Mesothelial cell of epicardium (in vitro differentiated cells): ENCODE data around the gene MSN. TPM values are rescaled to one million over a fixed set of nuclear protein-coding genes. Genes with fewer than 3 reads are reported as not detected.
A peak's percentile ranks its signal among the peaks of the same experiment; 100 is the strongest.

Experiments
- DNase-seq, 2 experiments: peaks; one replicate each; pipeline ENCODE4 v3.0.0; 2021; ENCODE audit warnings: low spot score in 2 of 2; ENCODE audit not compliant: unreplicated experiment in 2 of 2
- H3K27ac Mint-ChIP-seq: 2 replicates; pipeline ENCODE4 v1.8.0; 2021; ENCODE audit warnings: mixed read lengths
- H3K27me3 Mint-ChIP-seq: 2 replicates; pipeline ENCODE4 v1.8.0; 2021; ENCODE audit warnings: low read depth, mixed read lengths
- H3K36me3 Mint-ChIP-seq: 2 replicates; pipeline ENCODE4 v1.8.0; 2021; ENCODE audit warnings: mixed read lengths
- H3K4me1 Mint-ChIP-seq: 2 replicates; pipeline ENCODE4 v1.8.0; 2021; ENCODE audit warnings: mixed read lengths
- H3K4me3 Mint-ChIP-seq: 2 replicates; pipeline ENCODE4 v1.8.0; 2021; ENCODE audit warnings: mild to moderate bottlenecking, moderate library complexity, mixed read lengths
- H3K9me3 Mint-ChIP-seq: 2 replicates; pipeline ENCODE4 v1.8.0; 2021; ENCODE audit warnings: mixed read lengths
- CTCF ChIP-seq: fragments of 200-600 bp; sonication (generic); IDR thresholded peaks from one replicate; pipeline ENCODE4 v1.5.0; 2021; ENCODE audit warnings: antibody characterized with exemption; ENCODE audit not compliant: unreplicated experiment
- total RNA-seq: library from RNA; stranded (reverse); gene quantifications from 3 replicates; pipeline ENCODE4 v1.2.1, GENCODE V29; 2021

Gene MSN
- total RNA-seq, 1 donor from 2014 or later, result 87.8 TPM

DNA sequence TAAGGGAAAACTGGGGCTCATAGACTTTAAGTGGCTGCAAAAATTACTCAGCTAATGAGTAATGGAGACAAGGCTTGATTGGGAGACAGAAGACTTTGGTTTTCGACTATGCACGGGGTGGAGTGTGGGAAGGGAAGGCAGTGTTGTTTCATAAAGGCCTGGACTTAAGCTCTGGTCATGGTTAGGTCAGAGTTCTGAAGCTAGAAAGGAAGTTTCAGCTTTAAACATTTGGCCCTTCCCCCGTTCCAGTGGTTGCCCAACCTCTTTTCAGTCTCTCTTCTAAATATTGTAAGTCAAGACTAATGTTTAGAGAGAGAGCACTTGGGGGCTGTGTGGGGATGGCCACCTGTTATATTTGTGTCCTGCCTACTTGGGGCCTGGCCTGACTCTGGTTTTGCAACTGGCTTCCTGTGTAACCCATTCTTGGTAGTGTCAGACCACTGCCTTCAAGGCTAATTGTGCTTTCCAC, 21.0 kb downstream of the MSN start:
- TF ChIP-seq CTCF, result no peak
- no peaks in the 10 kb centered on the region for H3K27me3 Mint-ChIP-seq
- peaks cover 2% of the 10 kb centered on the region for H3K4me1 Mint-ChIP-seq
- no peak overlapping the region for H3K27ac Mint-ChIP-seq
- peaks cover 25% of the 10 kb centered on the region for H3K9me3 Mint-ChIP-seq
- peaks cover 12% of the 10 kb centered on the region for H3K36me3 Mint-ChIP-seq
- no peak for DNase-seq
- H3K4me3 Mint-ChIP-seq, result no peak overlapping the region

DNA sequence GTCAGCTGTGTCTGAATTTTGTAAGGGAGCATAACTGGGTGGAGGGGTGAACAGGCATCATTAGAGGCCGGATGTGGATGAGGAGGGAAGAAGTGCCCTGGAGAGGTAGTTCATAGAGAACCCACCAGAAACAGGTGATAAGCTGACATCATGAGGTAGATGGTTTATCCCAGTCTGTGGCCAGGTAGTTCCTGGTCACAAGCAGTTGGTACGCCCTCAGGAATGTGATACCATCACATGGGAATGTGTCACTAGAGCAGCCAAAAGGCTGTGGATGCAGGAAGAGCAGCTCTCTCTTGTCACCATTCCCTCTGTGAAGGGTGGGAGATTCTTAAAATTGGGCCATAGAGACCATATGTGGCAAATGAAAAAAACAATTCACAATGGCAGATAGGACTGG, 21.9 kb downstream of the MSN start:
- Mint-ChIP-seq H3K9me3 (peaks cover 26% of the 10 kb centered on the region), H3K27ac (no peak overlapping the region), H3K4me1 (peaks cover 2% of the 10 kb centered on the region), H3K27me3 (no peaks in the 10 kb centered on the region), H3K4me3 (no peak overlapping the region), H3K36me3 (peaks cover 12% of the 10 kb centered on the region)
- DNase-seq, result no peak
- TF ChIP-seq CTCF, result no peak

GRCh38 chrX:65690057-65690855, 22.8 kb downstream of the MSN start:
- H3K4me1 Mint-ChIP-seq, result peaks cover 5% of the 10 kb centered on the region
- DNase-seq, result no peak
- H3K27me3 Mint-ChIP-seq, result no peaks in the 10 kb centered on the region
- peaks cover 12% of the 10 kb centered on the region for H3K36me3 Mint-ChIP-seq
- TF ChIP-seq CTCF, result no peak
- no peak overlapping the region for H3K27ac Mint-ChIP-seq
- H3K4me3 Mint-ChIP-seq, result no peak overlapping the region
- peaks cover 30% of the 10 kb centered on the region for H3K9me3 Mint-ChIP-seq

- peaks cover 18% of the 10 kb centered on the region for H3K4me1 Mint-ChIP-seq
Measured at GRCh38 chrX:65695849-65696449, 28.5 kb downstream of the MSN start.

DNA sequence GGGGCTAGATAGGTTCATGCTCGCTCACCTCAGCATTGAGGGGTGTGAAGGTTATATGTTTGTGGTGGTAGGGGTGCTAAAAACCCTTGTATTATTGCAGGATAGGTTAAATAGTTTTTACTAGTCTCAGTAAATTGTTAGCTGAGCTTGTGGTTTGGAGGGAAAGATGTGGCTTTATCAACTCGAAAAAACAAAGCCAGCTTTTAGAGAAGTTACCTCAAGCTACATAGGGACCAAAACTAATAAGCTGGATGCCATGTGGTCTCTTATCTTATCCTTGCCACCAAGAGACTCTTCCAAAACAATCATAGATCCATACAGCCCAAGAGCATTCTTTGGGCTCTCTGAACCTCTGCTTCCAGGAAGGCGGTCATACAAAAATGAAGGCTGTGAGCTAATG, 29.2 kb downstream of the MSN start:
- H3K4me1 Mint-ChIP-seq, result peaks cover 18% of the 10 kb centered on the region
- H3K36me3 Mint-ChIP-seq, result peaks cover 9% of the 10 kb centered on the region
- peak overlapping the region; percentile 24 for H3K27ac Mint-ChIP-seq
- H3K4me3 Mint-ChIP-seq, result no peak overlapping the region
- no peak for DNase-seq
- peaks cover 15% of the 10 kb centered on the region for H3K9me3 Mint-ChIP-seq
- no peaks in the 10 kb centered on the region for H3K27me3 Mint-ChIP-seq
- TF ChIP-seq CTCF, result no peak

More at GRCh38 chrX:65695849-65696449, 28.5 kb downstream of the MSN start:
- no peak for DNase-seq
- H3K27ac Mint-ChIP-seq, result no peak overlapping the region
- no peak overlapping the region for H3K4me3 Mint-ChIP-seq
- peaks cover 7% of the 10 kb centered on the region for H3K36me3 Mint-ChIP-seq
- peaks cover 15% of the 10 kb centered on the region for H3K9me3 Mint-ChIP-seq
- no peaks in the 10 kb centered on the region for H3K27me3 Mint-ChIP-seq
- no peak for TF ChIP-seq CTCF
